Fibroblast of mammary gland (primary cell): Measurements from ENCODE around the gene MRTFB.
"Not testable (repeated sequence)": the region's sequence is repeated elsewhere in the genome, so short reads cannot be mapped to it uniquely, and the experiment has no call there.

ENCODE experiments used
- DNase-seq: peaks from one replicate; pipeline ENCODE4 v3.0.0-alpha.2; 2010; ENCODE audit warnings: low read depth
- H3K4me3 ChIP-seq: 2 replicates; pipeline ENCODE4 v1.5.1; 2011; ENCODE audit warnings: low read depth, mild to moderate bottlenecking, low read length, moderate library complexity; ENCODE audit not compliant: control insufficient read depth
- CTCF ChIP-seq: conservative IDR thresholded peaks from 2 replicates; pipeline ENCODE4 v1.5.1; 2011; ENCODE audit warnings: low read depth, low read length, inconsistent platforms; ENCODE audit not compliant: control insufficient read depth, insufficient read depth

The MRTFB gene

GRCh38 chr16:14179116-14179515 lies 108.0 kb downstream of the MRTFB start:
- DNase-seq = peak; percentile 41
- no peak for TF ChIP-seq CTCF
- H3K4me3 ChIP-seq = no peak overlapping the region

GRCh38 chr16:14180481-14180944 lies 109.4 kb downstream of the MRTFB start:
- H3K4me3 ChIP-seq = no peak overlapping the region
- DNase-seq = peak; percentile 54

GRCh38 chr16:14181371-14182050 lies 110.4 kb downstream of the MRTFB start:
- no peak for TF ChIP-seq CTCF

More at GRCh38 chr16:14180481-14180944, 109.4 kb downstream of the MRTFB start:
- no peak for TF ChIP-seq CTCF

GRCh38 chr16:14182999-14183398 lies 111.9 kb downstream of the MRTFB start:
- H3K4me3 ChIP-seq = no peak overlapping the region
- no peak for TF ChIP-seq CTCF
- no peak for DNase-seq

More at GRCh38 chr16:14181371-14182050, 110.4 kb downstream of the MRTFB start:
- no peak overlapping the region for H3K4me3 ChIP-seq
- DNase-seq = peak; percentile 96

- H3K4me3 ChIP-seq, DNase-seq: not testable (repeated sequence)
Observed at GRCh38 chr16:14183962-14184361, 112.8 kb downstream of the MRTFB start.

GRCh38 chr16:14186007-14186794 lies 115.1 kb downstream of the MRTFB start:
- TF ChIP-seq CTCF = peak; percentile 69

GRCh38 chr16:14186795-14187221 lies 115.7 kb downstream of the MRTFB start:
- H3K4me3 ChIP-seq = peak overlapping the region; percentile 27
- peak; percentile 36 for DNase-seq
- no peak for TF ChIP-seq CTCF

More at GRCh38 chr16:14186007-14186794, 115.1 kb downstream of the MRTFB start:
- peak; percentile 90 for DNase-seq
- H3K4me3 ChIP-seq = peak overlapping the region; percentile 27
